ENCODE data around the gene TNFRSF1A.

GRCh38 chr12:6313326-6313940, 28.4 kb downstream of the TNFRSF1A start:
- TF ChIP-seq, protein P1, sequence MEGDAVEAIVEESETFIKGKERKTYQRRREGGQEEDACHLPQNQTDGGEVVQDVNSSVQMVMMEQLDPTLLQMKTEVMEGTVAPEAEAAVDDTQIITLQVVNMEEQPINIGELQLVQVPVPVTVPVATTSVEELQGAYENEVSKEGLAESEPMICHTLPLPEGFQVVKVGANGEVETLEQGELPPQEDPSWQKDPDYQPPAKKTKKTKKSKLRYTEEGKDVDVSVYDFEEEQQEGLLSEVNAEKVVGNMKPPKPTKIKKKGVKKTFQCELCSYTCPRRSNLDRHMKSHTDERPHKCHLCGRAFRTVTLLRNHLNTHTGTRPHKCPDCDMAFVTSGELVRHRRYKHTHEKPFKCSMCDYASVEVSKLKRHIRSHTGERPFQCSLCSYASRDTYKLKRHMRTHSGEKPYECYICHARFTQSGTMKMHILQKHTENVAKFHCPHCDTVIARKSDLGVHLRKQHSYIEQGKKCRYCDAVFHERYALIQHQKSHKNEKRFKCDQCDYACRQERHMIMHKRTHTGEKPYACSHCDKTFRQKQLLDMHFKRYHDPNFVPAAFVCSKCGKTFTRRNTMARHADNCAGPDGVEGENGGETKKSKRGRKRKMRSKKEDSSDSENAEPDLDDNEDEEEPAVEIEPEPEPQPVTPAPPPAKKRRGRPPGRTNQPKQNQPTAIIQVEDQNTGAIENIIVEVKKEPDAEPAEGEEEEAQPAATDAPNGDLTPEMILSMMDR (IDR thresholded peaks at IDR 0.05), result no peak
- TF ChIP-seq POLR2AphosphoS5 (IDR thresholded peaks at IDR 0.05) (no peak), EP300 (IDR thresholded peaks at IDR 0.05) (no peak)

Data from upper lobe of left lung (tissue), 4 donors.